ENCODE measurements around the gene MTERF1.

MTERF1 gene

GRCh38 chr7:91835826-91836368 is 44.6 kb downstream of the MTERF1 start:
- TF ChIP-seq POLR2AphosphoS5 (IDR thresholded peaks at IDR 0.05; ENCODE audit: low read depth, low read length) (no peak), FOXP2 (optimal IDR thresholded peaks at IDR 0.05; ENCODE audit: borderline replicate concordance, extremely low read depth, extremely low read length, insufficient read depth) (no peak), TAF1 (IDR thresholded peaks at IDR 0.05; ENCODE audit: borderline replicate concordance, insufficient read depth, low read length) (no peak), SIN3A (IDR thresholded peaks at IDR 0.05; ENCODE audit: borderline replicate concordance, insufficient read depth, low read length) (no peak), REST (IDR thresholded peaks at IDR 0.05; ENCODE audit: insufficient read depth in 1 of 2, low read depth in 2 of 2, low read length in 2 of 2) (no peak)

- TF ChIP-seq SIN3A (IDR thresholded peaks at IDR 0.05; ENCODE audit: borderline replicate concordance, insufficient read depth, low read length) (no peak), REST (IDR thresholded peaks at IDR 0.05; ENCODE audit: insufficient read depth in 1 of 2, low read depth in 2 of 2, low read length in 2 of 2) (no peak), POLR2AphosphoS5 (IDR thresholded peaks at IDR 0.05; ENCODE audit: low read depth, low read length) (no peak), TAF1 (IDR thresholded peaks at IDR 0.05; ENCODE audit: borderline replicate concordance, insufficient read depth, low read length) (no peak), FOXP2 (optimal IDR thresholded peaks at IDR 0.05; ENCODE audit: borderline replicate concordance, extremely low read depth, extremely low read length, insufficient read depth) (no peak)
Measured at GRCh38 chr7:91835091-91835825, 45.2 kb downstream of the MTERF1 start.

- TF ChIP-seq REST (IDR thresholded peaks at IDR 0.05; ENCODE audit: insufficient read depth in 1 of 2, low read depth in 2 of 2, low read length in 2 of 2) = no peak
- TF ChIP-seq TAF1 (IDR thresholded peaks at IDR 0.05; ENCODE audit: borderline replicate concordance, insufficient read depth, low read length) = no peak
- no peak for TF ChIP-seq FOXP2 (optimal IDR thresholded peaks at IDR 0.05; ENCODE audit: borderline replicate concordance, extremely low read depth, extremely low read length, insufficient read depth)
- TF ChIP-seq POLR2AphosphoS5 (IDR thresholded peaks at IDR 0.05; ENCODE audit: low read depth, low read length) = no peak
Measured at GRCh38 chr7:91832493-91833045, 47.9 kb downstream of the MTERF1 start.

- TF ChIP-seq FOXP2 (optimal IDR thresholded peaks at IDR 0.05; ENCODE audit: borderline replicate concordance, extremely low read depth, extremely low read length, insufficient read depth) (no peak), REST (IDR thresholded peaks at IDR 0.05; ENCODE audit: insufficient read depth in 1 of 2, low read depth in 2 of 2, low read length in 2 of 2) (no peak), POLR2AphosphoS5 (IDR thresholded peaks at IDR 0.05; ENCODE audit: low read depth, low read length) (no peak), TAF1 (IDR thresholded peaks at IDR 0.05; ENCODE audit: borderline replicate concordance, insufficient read depth, low read length) (no peak), SIN3A (IDR thresholded peaks at IDR 0.05; ENCODE audit: borderline replicate concordance, insufficient read depth, low read length) (no peak)
Measured at GRCh38 chr7:91827169-91827568, 53.3 kb downstream of the MTERF1 start.

Data from PFSK-1 (cell line).